HCT116 (cell line): Measurements from ENCODE around the gene NFIA. TPM values are rescaled to one million over a fixed set of nuclear protein-coding genes. Genes with fewer than 3 reads are reported as not detected.

ENCODE experiments used
- ATAC-seq: fragments of 200-7000 bp; cut with Tn5 transposase; 2 replicates; pipeline ENCODE4 v1.9.1; 2020; ENCODE audit warnings: mild to moderate bottlenecking, moderate library complexity
- BruUV-seq: library from RNA; stranded (reverse); fragments of 400-500 nt; replicated peaks from 2 replicates; lab custom pipeline; 2021; lab: Mats Ljungman, UMichigan
- CTCF ChIA-PET: fragments of 300-600 bp; sonication (Branson Sonifier 250); formaldehyde crosslinking; loops from one replicate; lab custom pipeline; 2021; ENCODE audit warnings: antibody characterized with exemption; lab: Charles Lee
- POLR2A ChIA-PET: fragments of 300-600, 350-600 bp; sonication (Branson Sonifier 250); formaldehyde crosslinking; loops from one replicate; lab custom pipeline; 2021; ENCODE audit warnings: antibody characterized with exemption; lab: Charles Lee
- RAD21 ChIA-PET, 2 experiments: fragments of 300-600 bp; sonication (Branson Sonifier 250); formaldehyde crosslinking; loops; one replicate each; lab custom pipeline; 2023; ENCODE audit warnings: low total read pairs in 2 of 2; ENCODE audit not compliant: uncharacterized antibody in 2 of 2, unreplicated experiment in 2 of 2, low non-redundant PET in 1 of 2; lab: Charles Lee
- DNase-seq: peaks from one replicate; pipeline ENCODE4 v3.0.0-alpha.2; 2010; ENCODE audit warnings: low read depth, low spot score
- H2AFZ ChIP-seq: fragments of 200-600 bp; shearing (Covaris generic), sonication (generic); 2 replicates; pipeline ENCODE4 v1.6.1; 2017; ENCODE audit warnings: low read depth, mixed run types, mixed read lengths, antibody characterized with exemption, low read length; ENCODE audit not compliant: poor library complexity, severe bottlenecking
- H3K27ac ChIP-seq: 2 replicates; pipeline ENCODE4 v1.5.1; 2012; ENCODE audit warnings: low read depth, low read length
- H3K27me3 ChIP-seq: fragments of 200-600 bp; sonication (generic); 2 replicates; pipeline ENCODE4 v1.6.1; 2016; ENCODE audit warnings: mixed run types, low read length, mixed read lengths; ENCODE audit not compliant: insufficient read depth
- H3K36me3 ChIP-seq, 2 experiments: fragments of 200-500 bp in 1 of 2; fragments of 200-600 bp in 1 of 2; sonication (Bioruptor generic) in 1 of 2; sonication (generic) in 1 of 2; 2 replicates each; pipeline versions ENCODE4 v1.5.1 to v1.6.1; 2014 to 2016; ENCODE audit warnings: low read length in 2 of 2, inconsistent platforms in 1 of 2, mixed read lengths in 1 of 2, mixed run types in 1 of 2; ENCODE audit not compliant: insufficient read depth in 2 of 2, control insufficient read depth in 1 of 2
- H3K4me1 ChIP-seq, 2 experiments: fragments of 200-600 bp in 1 of 2; sonication (generic) in 1 of 2; 2 replicates each; pipeline versions ENCODE4 v1.5.1 to v1.6.1; 2012 to 2017; ENCODE audit warnings: low read length in 2 of 2, inconsistent platforms in 1 of 2, mild to moderate bottlenecking in 1 of 2, mixed read lengths in 1 of 2, mixed run types in 1 of 2, moderate library complexity in 1 of 2; ENCODE audit not compliant: insufficient read depth in 2 of 2, control insufficient read depth in 1 of 2
- H3K4me2 ChIP-seq: fragments of 200-600 bp; sonication (generic); 2 replicates; pipeline ENCODE4 v1.6.1; 2017; ENCODE audit warnings: mixed run types, low read length, mixed read lengths
- H3K4me3 ChIP-seq, 2 experiments: fragments of 200-600 bp in 1 of 2; sonication (generic) in 1 of 2; replicated peaks in 1 of 2; 2 replicates each; pipeline ENCODE4 v1.5.1; 2011 to 2016; ENCODE audit warnings: low read length in 2 of 2, control low read depth in 1 of 2, low read depth in 1 of 2, mild to moderate bottlenecking in 1 of 2, mixed read lengths in 1 of 2, mixed run types in 1 of 2
- H3K79me2 ChIP-seq: fragments of 200-600 bp; sonication (generic); 2 replicates; pipeline ENCODE4 v1.6.1; 2017; ENCODE audit warnings: mild to moderate bottlenecking, mixed run types, low read length, moderate library complexity, mixed read lengths; ENCODE audit not compliant: insufficient read depth
- H3K9ac ChIP-seq: fragments of 200-600 bp; sonication (generic); 2 replicates; pipeline ENCODE4 v1.6.1; 2016; ENCODE audit warnings: low read length, mixed read lengths
- H3K9me2 ChIP-seq: fragments of 200-600 bp; sonication (generic), shearing (Covaris generic); 2 replicates; pipeline ENCODE4 v1.6.1; 2017; ENCODE audit warnings: mixed run types, mild to moderate bottlenecking, moderate library complexity; ENCODE audit not compliant: insufficient read depth
- H3K9me3 ChIP-seq, 2 experiments: fragments of 200-500 bp in 1 of 2; fragments of 200-600 bp in 1 of 2; sonication (Bioruptor generic) in 1 of 2; sonication (generic) in 1 of 2; 2 replicates each; pipeline ENCODE4 v1.6.1; 2014 to 2017; ENCODE audit warnings: low read length in 2 of 2, mixed read lengths in 2 of 2, inconsistent platforms in 1 of 2, low read depth in 1 of 2, mild to moderate bottlenecking in 1 of 2, mixed run types in 1 of 2, moderate library complexity in 1 of 2; ENCODE audit not compliant: control insufficient read depth in 1 of 2, insufficient read depth in 1 of 2
- H4K20me1 ChIP-seq: fragments of 200-600 bp; sonication (generic), shearing (Covaris generic); 2 replicates; pipeline ENCODE4 v1.6.1; 2017; ENCODE audit warnings: mixed run types, mild to moderate bottlenecking, moderate library complexity; ENCODE audit not compliant: insufficient read depth
- ATF3 ChIP-seq: IDR thresholded peaks from 2 replicates; pipeline ENCODE4 v1.6.1; 2012
- CEBPB ChIP-seq: IDR thresholded peaks from 2 replicates; pipeline ENCODE4 v1.6.1; 2012; ENCODE audit warnings: low read depth
- CTCF ChIP-seq, 3 experiments: fragments of 200-600 bp in 1 of 3; sonication (generic) in 1 of 3; IDR thresholded peaks in 2 of 3; conservative IDR thresholded peaks in 1 of 3; 2 replicates each; pipeline ENCODE4 v1.5.1; 2012 to 2017; ENCODE audit warnings: low read depth in 2 of 3, low read length in 2 of 3, antibody characterized with exemption in 1 of 3, borderline replicate concordance in 1 of 3, control low read depth in 1 of 3, mild to moderate bottlenecking in 1 of 3, mixed read lengths in 1 of 3, mixed run types in 1 of 3, moderate library complexity in 1 of 3; ENCODE audit not compliant: insufficient read depth in 1 of 3
- EGR1 ChIP-seq: IDR thresholded peaks from 2 replicates; pipeline ENCODE4 v1.6.1; 2012; ENCODE audit warnings: low read depth
- ELF1 ChIP-seq: IDR thresholded peaks from 2 replicates; pipeline ENCODE4 v1.6.1; 2012; ENCODE audit warnings: low read depth, borderline replicate concordance
- EZH2 ChIP-seq: fragments of 200-600 bp; sonication (generic); IDR thresholded peaks from 2 replicates; pipeline ENCODE4 v1.6.1; 2017; ENCODE audit warnings: antibody characterized with exemption, mixed run types
- EZH2phosphoT487 ChIP-seq: fragments of 200-600 bp; IDR thresholded peaks from 2 replicates; pipeline ENCODE4 v1.6.1; 2018; ENCODE audit warnings: antibody characterized with exemption, borderline replicate concordance
- FOSL1 ChIP-seq: IDR thresholded peaks from 2 replicates; pipeline ENCODE4 v1.6.1; 2012; ENCODE audit warnings: low read depth
- JUND ChIP-seq: IDR thresholded peaks from 2 replicates; pipeline ENCODE4 v1.6.1; 2012
- MAX ChIP-seq: IDR thresholded peaks from 2 replicates; pipeline ENCODE4 v1.6.1; 2012
- POLR2AphosphoS5 ChIP-seq: IDR thresholded peaks from 2 replicates; pipeline ENCODE4 v1.6.1; 2011; ENCODE audit warnings: mild to moderate bottlenecking, low read depth, low read length, moderate library complexity
- RAD21 ChIP-seq: IDR thresholded peaks from 2 replicates; pipeline ENCODE4 v1.6.1; 2012; ENCODE audit warnings: low read depth, mild to moderate bottlenecking
- REST ChIP-seq: IDR thresholded peaks from 2 replicates; pipeline ENCODE4 v1.6.1; 2012; ENCODE audit warnings: low read depth
- SP1 ChIP-seq: IDR thresholded peaks from 2 replicates; pipeline ENCODE4 v1.6.1; 2012; ENCODE audit warnings: low read depth
- TCF7L2 ChIP-seq: IDR thresholded peaks from 2 replicates; pipeline ENCODE4 v1.7.0; 2011; ENCODE audit warnings: borderline replicate concordance, inconsistent platforms; ENCODE audit not compliant: insufficient read depth, insufficient read length; ENCODE audit errors: extremely low read depth
- YY1 ChIP-seq: IDR thresholded peaks from 2 replicates; pipeline ENCODE4 v1.6.1; 2011; ENCODE audit warnings: low read length, low read depth, moderate library complexity, mild to moderate bottlenecking; ENCODE audit not compliant: insufficient replicate concordance; ENCODE audit errors: extremely low read depth
- ZBTB33 ChIP-seq: IDR thresholded peaks from 2 replicates; pipeline ENCODE4 v1.6.1; 2011; ENCODE audit warnings: mild to moderate bottlenecking, low read length, moderate library complexity; ENCODE audit not compliant: insufficient replicate concordance; ENCODE audit errors: extremely low read depth
- ZFX ChIP-seq: fragments of 450-650 bp; IDR thresholded peaks from 2 replicates; pipeline ENCODE4 v1.6.1; 2017
- intact Hi-C: fragments of 100-400 bp; cut with micrococcal nuclease; formaldehyde crosslinking; loops from 2 replicates; pipeline ENCODE4 v1.10.0; 2022
- total RNA-seq: library from RNA; stranded (reverse); gene quantifications from one replicate; pipeline ENCODE4 v1.2.1, GENCODE V29; 2021; ENCODE audit not compliant: unreplicated experiment

The NFIA gene
- total RNA-seq, 1 experiment from 2014 or later, result 17.2 TPM

- Histone ChIP-seq H3K4me1 (no peaks in the 10 kb centered on the region), H3K9me2 (no peaks in the 10 kb centered on the region), H3K9ac (no peak overlapping the region), H3K27ac (no peak overlapping the region), H3K27me3 (no peaks in the 10 kb centered on the region), H3K79me2 (no peaks in the 10 kb centered on the region), H4K20me1 (no peaks in the 10 kb centered on the region), H3K9me3 (no peaks in the 10 kb centered on the region)
- BruUV-seq, result no TSS peak
- CTCF ChIA-PET, result no interaction called here
- DNase-seq, result no peak
- POLR2A ChIA-PET, result no interaction called here
- TF ChIP-seq MAX, result no peak
- TF ChIP-seq JUND, result no peak
- no peak for TF ChIP-seq ZBTB33
- no peak for TF ChIP-seq RAD21
- no peak for TF ChIP-seq FOSL1
- no peak for TF ChIP-seq ELF1
- no peak for TF ChIP-seq SP1
- TF ChIP-seq EZH2, result no peak
- no peak for TF ChIP-seq ATF3
- TF ChIP-seq EGR1, result no peak
- no peak for TF ChIP-seq CTCF (IDR thresholded peaks at IDR 0.05 in 2 of 3, conservative IDR thresholded peaks at IDR 0.05 in 1 of 3; ENCODE audit: borderline replicate concordance in 1 of 3, insufficient read depth in 1 of 3, low read depth in 2 of 3, low read length in 2 of 3)
- no peak for TF ChIP-seq TCF7L2
- no peak for TF ChIP-seq EZH2phosphoT487
- no peak for TF ChIP-seq YY1
- TF ChIP-seq ZFX, result no peak
- no peak for TF ChIP-seq POLR2AphosphoS5
- TF ChIP-seq CEBPB, result no peak
- no peak for TF ChIP-seq REST
- TF ChIP-seq, all 23 proteins: peak for 0
- Histone ChIP-seq H2AFZ (no peak overlapping the region), H3K36me3 (no peaks in the 10 kb centered on the region), H3K4me3 (no peak overlapping the region), H3K4me2 (no peak overlapping the region)
- intact Hi-C loops, result no loop called here
- no peak for ATAC-seq
- RAD21 ChIA-PET, result no interaction called here
Observed at GRCh38 chr1:61323681-61324328, 241.4 kb downstream of the NFIA start.
